Stimulated activated CD8-positive, alpha-beta memory T cell treated with anti-CD3 and anti-CD28 coated beads, Interleukin-7, amount 100 ng/mL, for 4 hours (primary cell): ENCODE measurements around the gene HS6ST3.
"Not testable (repeated sequence)": the region's sequence is repeated elsewhere in the genome, so short reads cannot be mapped to it uniquely, and the experiment has no call there.

ENCODE experiments used
- DNase-seq, 2 donors: peaks; one replicate each; pipeline ENCODE4 v3.0.0-alpha.2; 2020; ENCODE audit warnings: low read depth in 2 of 2

The HS6ST3 gene

GRCh38 chr13:96431044-96431581 lies 341.2 kb downstream of the HS6ST3 start:
- DNase-seq: no peak

GRCh38 chr13:96444676-96445075 lies 354.8 kb downstream of the HS6ST3 start:
- no peak for DNase-seq

GRCh38 chr13:96449920-96450319 lies 360.0 kb downstream of the HS6ST3 start:
- DNase-seq: no peak

GRCh38 chr13:96450326-96451020 lies 360.6 kb downstream of the HS6ST3 start:
- no peak for DNase-seq

- no peak for DNase-seq
Measured at GRCh38 chr13:96454466-96454865, 364.6 kb downstream of the HS6ST3 start.

GRCh38 chr13:96460609-96461008 lies 370.7 kb downstream of the HS6ST3 start:
- DNase-seq: no peak

- no peak for DNase-seq
Measured at GRCh38 chr13:96473526-96474180, 383.7 kb downstream of the HS6ST3 start.

GRCh38 chr13:96474181-96474557 lies 384.3 kb downstream of the HS6ST3 start:
- DNase-seq: no peak

- DNase-seq: no peak
Measured at GRCh38 chr13:96475103-96475502, 385.2 kb downstream of the HS6ST3 start.

- no peak for DNase-seq
Measured at GRCh38 chr13:96481482-96481881, 391.6 kb downstream of the HS6ST3 start.

- DNase-seq: no peak
Measured at GRCh38 chr13:96490496-96490989, 400.6 kb downstream of the HS6ST3 start.

GRCh38 chr13:96491103-96491502 lies 401.2 kb downstream of the HS6ST3 start:
- no peak for DNase-seq

GRCh38 chr13:96492766-96493165 lies 402.9 kb downstream of the HS6ST3 start:
- DNase-seq: no peak

- no peak for DNase-seq
Measured at GRCh38 chr13:96499656-96500055, 409.7 kb downstream of the HS6ST3 start.

GRCh38 chr13:96500953-96501352 lies 411.0 kb downstream of the HS6ST3 start:
- DNase-seq: no peak

GRCh38 chr13:96503481-96503880 lies 413.6 kb downstream of the HS6ST3 start:
- DNase-seq: no peak

GRCh38 chr13:96511587-96511986 lies 421.7 kb downstream of the HS6ST3 start:
- DNase-seq: no peak

- DNase-seq: no peak
Measured at GRCh38 chr13:96519380-96519779, 429.5 kb downstream of the HS6ST3 start.

GRCh38 chr13:96524398-96525020 lies 434.6 kb downstream of the HS6ST3 start:
- not testable (repeated sequence) for DNase-seq

- DNase-seq: no peak
Measured at GRCh38 chr13:96525715-96526114, 435.8 kb downstream of the HS6ST3 start.

- no peak for DNase-seq
Measured at GRCh38 chr13:96527497-96527896, 437.6 kb downstream of the HS6ST3 start.

- DNase-seq: no peak
Measured at GRCh38 chr13:96532804-96533203, 442.9 kb downstream of the HS6ST3 start.

- DNase-seq: no peak
Measured at GRCh38 chr13:96533408-96533807, 443.5 kb downstream of the HS6ST3 start.
